ENCODE results near the gene SLC6A3.
"Not testable (repeated sequence)": the region's sequence is repeated elsewhere in the genome, so short reads cannot be mapped to it uniquely, and the experiment has no call there.

Gene SLC6A3

DNA sequence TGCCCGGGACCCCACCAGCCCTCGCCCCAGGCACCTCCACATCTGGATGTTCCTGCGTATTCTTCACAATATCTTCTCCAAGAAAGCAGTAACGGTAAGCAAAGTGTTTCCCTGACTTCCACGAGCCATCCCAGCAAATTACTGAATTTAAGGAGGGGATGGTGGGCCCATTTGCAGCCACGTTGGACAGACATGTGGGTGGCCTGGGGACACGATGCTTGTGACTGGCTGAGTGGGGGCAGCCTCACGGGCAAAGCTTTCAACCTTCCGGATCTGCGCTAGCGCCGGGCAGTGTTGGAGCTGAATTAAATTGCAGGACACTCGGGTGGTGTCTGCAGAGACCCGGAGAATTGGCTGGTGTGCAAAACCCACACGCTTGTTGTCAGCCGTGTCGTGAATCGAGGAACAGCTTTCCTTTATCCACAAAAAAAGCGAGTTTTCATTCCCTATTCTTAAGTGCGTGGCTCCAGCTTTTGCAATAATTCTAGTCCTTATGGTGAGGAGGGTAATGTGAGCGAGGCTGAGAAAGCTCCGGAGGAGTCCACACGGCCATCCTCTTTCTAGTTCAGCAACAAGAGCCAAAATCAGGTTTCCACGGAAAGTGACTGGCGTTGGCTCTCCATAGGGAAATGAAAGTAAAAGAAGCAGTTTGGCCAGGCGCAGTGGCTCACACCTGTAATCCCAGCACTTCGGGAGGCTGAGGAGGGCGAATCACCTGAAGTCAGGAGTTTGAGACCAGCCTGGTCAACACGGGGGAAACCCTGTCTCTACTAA lies 82.8 kb downstream of the SLC6A3 start:
- no peak for DNase-seq

DNA sequence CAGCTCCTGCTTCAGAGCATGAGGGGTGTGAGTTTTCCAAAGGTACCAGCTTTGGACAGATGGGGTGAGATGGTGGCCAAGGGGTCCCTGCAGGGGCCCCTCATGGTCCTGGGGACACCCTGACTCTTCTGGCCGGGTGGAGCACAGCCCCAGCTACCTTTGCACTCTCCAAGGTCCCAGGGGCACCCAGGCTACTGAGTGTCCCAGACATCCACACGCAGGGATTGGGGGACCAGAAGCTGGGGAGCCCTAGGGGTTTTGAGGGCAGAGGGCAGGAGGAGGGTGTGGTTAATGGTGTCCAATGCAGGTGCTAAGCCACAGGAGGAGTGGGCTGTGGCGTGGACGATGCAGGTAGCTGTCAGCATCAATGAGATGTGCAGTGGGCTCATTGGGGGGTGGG lies 84.4 kb downstream of the SLC6A3 start:
- no peak for DNase-seq

DNA sequence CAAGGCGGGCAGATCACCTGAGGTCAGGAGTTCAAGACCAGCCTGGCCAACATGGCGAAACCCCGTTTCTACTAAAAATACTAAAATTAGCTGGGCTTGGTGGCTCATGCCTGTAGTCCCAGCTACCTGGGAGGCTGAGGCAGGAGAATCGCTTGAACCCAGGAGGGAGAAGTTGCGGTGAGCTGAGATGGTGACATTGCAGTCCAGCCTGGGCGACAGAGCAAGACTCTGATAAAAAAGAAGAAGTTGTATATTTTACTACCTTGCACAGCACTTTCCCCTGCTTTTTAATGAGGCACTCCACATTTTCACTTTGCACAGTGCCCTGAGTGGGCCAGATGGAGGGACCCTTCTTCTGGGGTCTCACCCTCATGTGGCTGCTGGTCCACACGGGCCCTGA lies 84.9 kb downstream of the SLC6A3 start:
- not testable (repeated sequence) for DNase-seq

DNA sequence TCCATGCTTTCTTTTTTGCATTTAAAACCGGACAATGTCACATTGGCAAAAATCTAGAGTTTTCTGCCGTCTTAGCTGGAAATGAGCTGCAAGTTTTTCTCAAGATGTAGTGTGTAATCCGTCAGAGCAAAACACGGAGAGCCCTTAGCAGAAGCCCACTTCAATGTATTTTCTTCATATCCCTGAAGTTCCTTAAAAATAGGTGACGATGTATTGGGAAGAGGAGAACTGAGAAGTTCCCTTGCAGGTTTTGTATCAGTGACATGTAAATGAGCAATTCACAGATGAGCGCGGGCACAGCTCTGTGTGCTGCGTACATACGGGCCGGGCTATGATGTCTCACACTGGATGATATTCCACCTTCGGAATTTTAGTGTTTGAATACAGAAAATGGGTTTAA lies 85.5 kb downstream of the SLC6A3 start:
- no peak for DNase-seq

DNA sequence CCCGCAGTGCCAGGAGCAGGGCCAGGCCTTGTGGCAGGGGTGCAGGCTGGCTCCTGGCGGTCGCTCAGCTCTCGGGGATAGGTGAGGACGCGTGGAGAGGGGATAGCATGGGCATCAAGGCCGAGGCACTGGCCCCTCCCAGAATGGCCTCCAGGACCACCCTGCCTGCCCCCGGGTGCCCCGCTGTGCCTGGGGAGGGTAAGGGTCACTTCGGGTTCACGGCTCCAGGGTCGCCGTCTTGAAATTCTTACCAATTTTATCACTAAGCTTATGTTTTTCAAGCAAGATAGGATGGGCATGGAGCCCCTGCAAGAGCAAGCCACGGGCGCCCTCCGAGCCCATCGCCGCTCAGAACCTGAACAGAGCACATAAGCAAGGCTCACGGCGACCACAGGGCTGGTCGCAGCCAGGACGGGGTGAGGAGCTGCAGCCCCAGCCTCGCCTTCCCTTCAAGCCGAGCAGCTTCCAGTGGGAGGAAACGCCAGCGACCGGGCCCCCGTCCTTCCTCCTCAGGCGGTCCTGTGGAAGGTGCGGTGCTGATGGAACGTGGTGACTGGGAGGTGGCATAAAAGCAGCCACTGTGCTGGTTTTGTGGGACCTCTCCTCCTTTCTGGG lies 86.1 kb downstream of the SLC6A3 start:
- no peak for DNase-seq

DNA sequence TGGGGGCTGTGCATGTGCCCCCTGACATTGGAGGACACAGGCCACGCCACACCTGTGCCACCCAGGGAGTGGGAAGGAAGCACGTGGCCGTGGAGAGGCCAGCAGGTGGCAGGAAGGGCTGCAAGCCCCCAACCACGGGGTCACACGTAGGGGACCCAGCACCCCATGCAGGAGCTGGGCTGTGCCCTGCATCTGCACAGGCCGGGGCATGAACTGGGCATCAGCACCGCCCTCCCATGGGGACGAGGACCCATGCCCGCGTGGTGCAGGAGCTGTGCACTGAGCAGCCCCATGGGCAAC lies 86.6 kb downstream of the SLC6A3 start:
- DNase-seq, result no peak

DNA sequence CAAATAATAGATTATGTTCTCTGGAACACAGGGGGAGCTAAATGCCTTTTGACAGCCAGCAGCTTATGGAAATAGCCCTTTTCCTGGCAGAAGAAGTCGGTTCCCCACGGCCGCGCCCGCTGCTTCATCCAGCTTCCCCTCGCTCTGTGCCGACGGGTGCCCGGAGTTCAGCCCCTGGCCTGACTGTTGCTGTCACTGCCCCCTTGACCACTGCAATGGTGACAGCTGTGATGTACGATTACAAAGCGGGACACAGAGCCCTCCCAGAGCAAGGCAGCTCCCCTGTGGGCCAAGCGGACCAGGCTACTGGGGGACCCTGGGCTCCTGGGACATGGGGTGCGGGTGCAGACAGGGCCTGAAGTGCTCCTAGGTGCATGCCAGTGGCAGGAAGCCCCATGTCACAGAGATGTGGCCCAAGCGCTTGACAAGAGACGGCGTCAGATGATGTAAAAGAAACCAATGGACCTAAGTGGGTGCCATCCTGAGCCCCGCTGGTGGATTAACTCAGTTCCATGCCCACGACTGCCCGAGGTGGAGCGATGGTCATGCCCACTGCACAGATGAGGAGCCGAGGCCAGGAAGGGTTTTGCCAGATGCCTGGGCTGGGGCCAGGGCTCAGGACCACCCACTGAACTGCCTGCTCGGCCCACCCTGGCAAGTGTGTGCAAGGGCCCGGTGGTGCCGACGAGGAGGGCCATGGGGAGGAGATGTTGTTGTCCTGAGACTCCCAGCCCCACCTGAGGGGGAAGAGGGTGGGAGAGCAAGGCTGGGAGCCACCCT lies 87.1 kb downstream of the SLC6A3 start:
- no peak for DNase-seq

DNA sequence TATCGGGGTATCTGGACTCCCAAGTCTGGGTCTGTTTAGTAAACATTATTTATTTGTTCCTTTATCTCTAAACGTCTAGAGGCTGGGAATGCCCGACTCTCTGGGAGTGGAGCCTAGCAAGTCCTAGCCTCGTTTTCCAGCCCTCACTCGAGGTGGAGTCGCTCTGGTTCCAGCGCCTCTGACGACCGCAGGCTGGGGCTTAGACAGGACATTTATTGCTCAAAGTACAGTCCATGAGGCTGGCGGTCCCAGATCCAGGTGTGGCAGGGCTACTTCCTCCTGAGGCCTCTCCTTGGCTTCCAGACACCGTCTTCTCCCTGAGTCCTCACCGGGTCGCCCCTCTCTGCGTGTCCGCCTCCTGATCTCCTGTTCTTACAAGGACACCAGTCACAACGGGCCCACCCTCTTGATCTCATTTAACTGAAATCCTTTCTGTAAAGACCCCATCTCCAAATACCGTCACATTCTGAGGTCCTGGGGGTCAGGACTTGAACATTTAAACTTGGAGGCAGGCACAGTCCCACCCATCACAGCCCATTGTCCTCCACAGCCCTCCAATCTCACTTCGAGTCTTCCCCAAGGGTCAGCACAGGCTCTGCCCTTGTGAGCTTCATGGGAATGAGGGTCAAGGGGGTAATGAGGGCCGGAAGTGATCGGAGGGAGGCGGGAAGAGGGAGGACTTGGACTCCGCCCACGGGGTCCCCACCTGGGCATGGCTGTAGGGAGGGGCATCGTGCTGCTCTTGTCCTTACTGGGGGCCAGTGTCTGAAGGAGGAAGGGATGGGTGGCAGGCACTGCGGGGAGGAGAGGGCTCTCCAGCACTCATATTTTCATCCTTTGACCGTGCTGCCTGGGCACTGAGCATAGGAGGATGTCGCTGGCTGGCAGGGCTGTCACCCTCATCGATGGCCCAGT lies 88.1 kb downstream of the SLC6A3 start:
- no peak for DNase-seq

DNA sequence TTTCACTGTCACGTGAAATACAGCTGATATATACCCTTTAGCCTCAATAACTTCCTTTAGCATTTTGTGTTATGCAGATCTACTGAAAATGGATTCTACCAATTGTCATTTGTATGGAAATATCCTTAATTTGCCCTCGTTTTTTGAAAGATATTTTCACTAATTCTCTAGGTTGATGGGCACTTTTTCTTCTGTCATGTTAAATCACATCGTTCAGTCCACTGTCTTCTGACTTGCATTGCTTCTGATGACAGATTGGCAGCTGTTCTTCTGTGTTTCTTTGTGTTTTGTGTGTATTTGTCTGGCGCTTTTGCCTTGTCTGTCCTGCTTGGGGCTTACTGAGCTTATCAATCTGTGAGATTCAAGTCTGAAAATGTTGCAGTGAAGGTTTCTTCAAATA lies 90.7 kb downstream of the SLC6A3 start:
- DNase-seq, result no peak

DNA sequence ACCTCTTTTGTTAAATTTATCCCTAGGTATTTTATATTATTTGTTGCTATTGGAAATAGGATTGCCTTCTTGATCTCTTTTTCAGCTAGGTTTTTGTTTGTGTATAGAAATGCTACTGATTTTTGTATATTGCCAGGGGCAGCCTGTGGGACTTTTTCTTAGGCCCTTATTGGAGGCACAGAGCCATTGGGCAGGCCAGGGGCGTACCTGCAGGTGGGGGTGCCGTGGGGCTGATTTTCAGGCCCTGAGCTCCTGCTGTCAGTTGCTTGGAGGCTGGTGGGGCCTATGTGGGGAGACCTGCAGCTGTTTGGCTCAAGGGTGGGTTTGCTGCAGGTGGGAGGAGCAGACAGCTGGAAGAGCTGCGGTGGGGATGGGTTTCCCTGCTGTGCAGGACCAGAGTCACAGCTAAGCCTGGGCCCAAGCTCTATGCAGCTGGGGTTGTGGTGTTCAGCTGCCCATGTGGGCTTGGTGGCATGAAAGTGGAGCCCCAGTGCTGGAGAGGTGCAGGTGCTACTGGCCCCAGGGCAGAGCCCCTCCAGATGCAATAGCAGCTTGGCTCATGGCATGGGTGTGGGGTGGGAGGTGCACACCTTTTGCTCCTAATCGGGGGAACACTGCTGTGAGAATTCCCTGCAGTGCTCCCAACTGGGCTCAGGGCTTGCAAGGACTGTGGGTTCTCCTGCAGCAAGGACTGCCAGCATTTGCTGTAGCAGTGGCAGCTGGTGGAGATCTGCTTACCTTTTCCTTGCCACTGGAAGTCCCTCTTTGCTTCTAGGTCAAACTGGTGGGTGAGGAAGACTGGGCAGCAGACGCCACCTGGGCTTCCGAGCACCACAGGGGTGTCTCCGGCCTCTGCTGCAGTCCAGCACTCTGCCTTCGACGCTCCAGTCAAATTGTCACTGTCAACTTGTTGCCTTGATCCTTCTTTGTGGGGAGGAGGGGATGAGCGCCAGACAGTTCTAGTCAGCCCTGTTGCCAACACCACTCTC lies 92.7 kb downstream of the SLC6A3 start:
- no peak for DNase-seq

DNA sequence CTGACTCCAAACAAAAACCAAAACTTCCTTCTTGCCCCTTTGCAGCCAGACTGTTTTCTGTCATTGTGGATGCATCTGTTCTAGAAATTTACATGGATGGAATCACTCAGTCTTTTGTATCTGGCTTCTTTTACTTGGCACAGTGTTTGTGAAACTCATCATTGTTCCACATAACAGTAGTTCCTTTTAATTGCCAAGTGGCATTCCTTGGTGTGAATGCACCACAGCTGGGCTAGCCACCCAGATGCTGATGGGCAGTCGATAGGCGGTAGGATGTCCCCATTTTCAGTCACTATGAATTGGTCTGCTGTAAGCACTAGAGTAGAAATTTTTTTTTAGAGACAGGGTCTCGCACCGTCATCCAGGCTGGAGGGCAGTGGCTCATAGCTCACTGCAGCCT lies 94.1 kb downstream of the SLC6A3 start:
- no peak for DNase-seq

DNA sequence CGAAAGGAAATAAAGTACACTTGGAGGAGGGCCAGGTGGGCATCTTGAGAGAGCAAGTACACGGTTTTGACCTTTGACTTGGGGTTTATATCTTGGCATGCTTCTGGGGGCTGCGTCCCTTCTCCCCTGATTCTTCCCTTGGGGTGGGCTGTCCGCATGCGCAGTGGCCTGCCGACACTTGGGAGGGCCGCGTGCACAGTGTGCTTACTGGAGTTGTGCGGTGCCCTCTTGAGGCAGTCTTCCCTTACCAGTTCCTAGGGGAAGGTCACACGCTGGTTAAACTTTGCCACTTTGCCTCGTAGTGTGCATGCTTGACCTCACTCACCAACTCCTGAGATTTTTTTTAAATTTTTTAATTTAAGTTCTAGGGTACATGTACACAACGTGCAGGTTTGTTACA lies 96.0 kb downstream of the SLC6A3 start:
- no peak for DNase-seq

DNA sequence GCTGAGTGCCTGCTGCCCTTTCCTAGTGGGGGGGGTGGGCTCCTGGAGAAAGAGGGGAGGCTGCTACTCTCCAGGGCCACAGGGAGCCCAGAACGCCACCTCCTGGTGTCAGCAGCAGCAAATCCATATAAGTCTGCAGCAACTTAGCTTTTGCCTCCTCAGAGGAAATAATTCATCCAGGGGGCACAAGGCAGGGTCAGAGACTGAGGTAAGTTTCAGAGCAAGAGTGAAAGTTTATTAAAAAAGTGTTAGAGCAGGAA lies 96.3 kb downstream of the SLC6A3 start:
- no peak for DNase-seq

DNA sequence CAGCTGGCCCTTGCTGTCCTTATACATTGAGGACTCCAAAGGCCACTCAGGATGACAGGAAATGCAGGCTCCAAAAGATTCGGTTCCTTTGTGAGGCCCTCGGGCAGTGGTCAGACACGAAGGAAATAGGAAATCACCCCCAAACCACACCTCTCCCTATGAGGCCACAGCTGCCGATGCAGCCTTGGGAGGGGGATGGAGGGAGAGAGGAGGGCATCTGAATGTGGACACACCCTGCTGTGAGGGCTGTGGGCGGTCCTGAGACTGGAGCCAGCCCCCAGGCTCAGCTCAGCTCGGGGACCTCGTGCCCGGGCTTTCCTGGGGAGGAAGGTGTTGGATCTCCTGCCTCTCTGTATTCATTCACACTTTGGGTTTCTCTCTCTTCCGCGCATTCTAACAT lies 97.7 kb downstream of the SLC6A3 start:
- DNase-seq, result no peak

DNA sequence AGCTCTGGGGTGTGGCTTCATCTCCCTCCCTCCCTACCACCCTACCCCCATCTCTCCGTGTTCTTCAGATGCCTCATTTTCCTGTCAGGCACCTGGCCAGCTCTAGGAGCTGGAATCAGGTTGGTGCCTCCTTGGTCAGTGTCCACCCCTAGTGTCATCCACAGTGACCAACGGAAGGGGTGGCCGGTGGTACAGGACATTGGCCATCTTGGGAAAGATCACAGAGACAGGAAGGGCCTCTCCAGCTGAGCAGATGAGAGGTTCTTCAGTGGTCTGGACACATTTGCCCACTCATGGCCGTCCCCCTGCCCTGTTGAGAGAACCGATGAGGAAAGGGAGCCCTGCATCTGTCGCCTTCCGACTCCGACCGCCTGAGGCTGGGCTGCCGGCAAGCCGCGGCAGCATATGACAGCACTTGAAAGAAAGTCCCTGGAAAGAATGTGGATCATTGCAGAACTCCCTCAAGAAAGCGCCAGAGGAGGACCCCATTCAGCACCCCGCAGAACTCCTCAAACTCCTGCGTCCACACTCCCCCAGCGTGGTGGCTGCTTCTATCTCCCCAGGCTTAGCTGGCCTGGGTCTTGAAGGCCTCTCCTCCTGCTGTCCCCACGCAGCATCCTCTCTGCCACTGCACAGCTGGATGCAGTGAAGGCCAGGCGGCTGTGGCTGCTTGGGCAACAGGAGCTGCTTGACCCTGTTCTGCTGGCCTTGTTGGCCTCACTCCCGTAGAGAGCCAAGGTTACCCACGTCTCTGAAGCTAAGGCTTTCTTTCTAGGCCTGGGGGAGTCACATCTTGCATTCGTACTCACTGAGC lies 98.4 kb downstream of the SLC6A3 start:
- DNase-seq, result no peak

DNA sequence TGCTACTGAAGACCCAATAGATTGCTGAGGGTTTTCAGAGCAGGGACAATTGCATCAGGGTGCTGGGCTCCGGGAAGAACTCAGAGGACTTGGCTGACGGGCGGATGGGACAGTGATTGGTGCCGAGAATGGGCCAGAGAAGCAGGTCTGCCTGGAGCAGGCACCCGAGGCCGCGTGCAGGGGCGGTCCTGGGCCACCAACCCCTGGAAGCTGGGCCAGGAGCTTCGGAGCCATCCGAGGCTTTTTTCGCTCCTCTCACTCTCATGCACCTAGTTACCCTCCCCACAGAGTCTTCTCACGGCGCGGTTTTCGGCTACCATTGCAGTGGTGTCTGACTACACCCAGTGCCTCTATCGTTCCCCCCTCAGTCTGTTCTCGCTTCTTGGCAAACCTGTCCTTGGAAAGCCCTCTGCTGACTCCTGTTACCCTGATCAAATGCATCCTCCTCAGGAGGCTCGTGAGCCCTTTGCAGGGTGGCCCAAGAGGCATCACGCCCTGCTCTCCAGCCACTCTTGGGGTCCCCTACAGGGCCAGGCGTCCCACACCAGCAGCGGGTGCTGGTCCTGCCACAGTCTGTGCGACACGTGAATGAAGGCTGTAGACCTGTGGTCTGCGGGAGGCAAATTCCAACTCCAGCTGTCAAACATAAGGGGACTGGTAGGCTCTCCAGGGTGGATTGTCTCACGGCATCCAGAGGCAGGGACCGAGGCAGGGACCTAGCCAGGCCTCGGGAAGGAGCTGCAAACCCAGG lies 99.2 kb downstream of the SLC6A3 start:
- DNase-seq, result no peak

DNA sequence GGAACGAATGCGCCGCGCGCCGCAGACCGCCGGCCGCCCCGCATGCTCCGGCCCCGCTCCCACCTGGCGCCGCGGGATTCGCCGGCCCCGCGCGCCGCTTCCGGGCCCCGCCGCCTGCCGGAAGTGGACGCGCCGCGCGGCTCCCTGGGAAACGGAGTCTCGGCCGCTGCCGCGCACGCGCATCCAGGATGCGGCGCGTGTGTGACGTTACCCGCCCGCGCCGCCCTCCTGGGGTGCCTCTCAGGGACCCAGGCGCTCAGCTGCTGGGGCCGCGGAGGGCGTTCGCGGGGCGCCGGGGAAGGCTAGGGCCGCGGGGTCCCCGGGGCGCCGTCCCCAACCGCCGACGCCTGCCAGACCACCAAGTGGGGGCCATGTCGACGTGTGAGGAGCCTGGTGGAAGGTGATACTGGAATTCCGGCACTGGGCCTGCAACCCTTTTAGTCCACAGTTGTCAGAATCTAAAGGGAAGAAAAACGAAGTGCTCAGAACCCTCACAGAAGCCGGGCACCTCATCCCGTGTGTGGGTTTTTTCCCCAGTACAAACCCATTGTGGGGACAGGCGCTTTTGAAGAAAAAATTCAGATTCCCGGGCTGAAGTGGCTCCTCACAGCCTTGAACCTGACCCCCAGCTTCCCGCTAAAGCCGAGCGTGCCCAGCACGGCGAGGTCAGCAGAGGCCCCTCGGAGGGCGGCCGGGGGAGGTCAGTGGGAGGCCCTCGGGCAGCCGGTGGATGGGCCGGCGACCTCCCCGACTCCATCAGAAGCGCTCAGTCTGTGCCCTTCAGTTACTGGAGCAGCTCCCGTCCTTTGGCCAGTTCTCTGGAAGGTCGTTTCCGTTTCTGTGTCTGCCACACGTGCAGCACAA lies 100.0 kb downstream of the SLC6A3 start, which contains the start of gene CLPTM1L:
Gene CLPTM1L, minus strand, starts transcription at position 125 of the 864 bp plus-strand sequence. CDS start 258 bp downstream, outside the sequence.
- peak; percentile 72 for DNase-seq

DNA sequence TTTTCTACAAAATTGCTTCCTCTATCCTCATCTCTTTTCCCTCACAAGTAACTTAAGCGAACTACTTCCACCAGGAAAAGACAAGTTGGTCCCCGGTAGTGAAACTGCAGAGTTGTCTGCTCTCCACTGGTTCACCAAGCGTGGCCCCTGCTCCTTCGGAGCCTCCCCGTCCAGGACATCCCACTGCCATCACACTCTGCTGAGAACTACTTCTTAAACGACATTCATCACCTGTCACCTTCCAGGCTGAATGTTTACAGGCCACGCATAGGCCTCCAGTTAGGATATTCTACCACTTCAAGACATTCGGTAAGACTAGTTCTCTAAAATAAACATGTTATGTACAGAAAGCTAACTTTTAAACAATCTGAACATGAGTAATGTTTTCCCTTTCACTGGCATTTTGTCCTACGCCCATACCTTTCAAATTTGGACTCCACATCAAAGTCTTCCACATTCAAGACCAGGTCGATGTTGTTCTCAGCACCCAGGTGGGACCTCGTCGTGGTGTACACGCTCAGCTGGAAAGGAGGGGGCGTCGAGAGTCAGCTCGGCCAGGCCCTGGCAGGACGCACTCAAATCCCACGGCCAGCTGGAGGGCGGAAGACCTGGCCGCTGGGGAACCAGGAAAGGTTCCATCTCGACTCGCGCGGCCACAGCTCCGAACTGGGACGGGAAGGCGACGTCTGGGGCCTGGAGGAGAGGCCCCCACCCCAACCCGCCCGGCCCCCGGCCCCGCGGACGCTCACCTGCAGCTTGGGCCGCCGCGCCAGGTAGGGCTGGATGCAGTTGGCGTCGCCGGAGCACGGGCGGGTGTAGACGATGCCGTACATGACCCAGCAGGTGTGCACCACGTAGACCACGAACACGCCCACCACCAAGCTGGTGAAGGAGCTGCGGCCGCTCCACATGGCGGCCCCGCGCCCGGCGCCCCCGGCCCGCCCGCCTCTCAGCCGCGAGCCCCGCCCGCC lies 101.0 kb downstream of the SLC6A3 start:
- no peak for DNase-seq

All from NCI-H1048 (cell line).